Activated naive CD4-positive, alpha-beta T cell treated with anti-CD3 and anti-CD28 coated beads, Interleukin-2, amount 50 U/mL, for 24 hours (primary cell): ENCODE data around the gene ITCH.
"Not testable (repeated sequence)": the region's sequence is repeated elsewhere in the genome, so short reads cannot be mapped to it uniquely, and the experiment has no call there.

Experiments used
- H3K27ac Mint-ChIP-seq: one replicate; pipeline ENCODE4 v1.8.0; 2021; ENCODE audit warnings: mild to moderate bottlenecking, mixed read lengths
- H3K27me3 Mint-ChIP-seq: one replicate; pipeline ENCODE4 v1.8.0; 2021; ENCODE audit warnings: mixed read lengths
- H3K36me3 Mint-ChIP-seq: one replicate; pipeline ENCODE4 v1.8.0; 2021; ENCODE audit warnings: mixed read lengths
- H3K4me1 Mint-ChIP-seq: one replicate; pipeline ENCODE4 v1.8.0; 2021; ENCODE audit warnings: mixed read lengths
- H3K4me3 Mint-ChIP-seq: one replicate; pipeline ENCODE4 v1.8.0; 2021; ENCODE audit warnings: mild to moderate bottlenecking, mixed read lengths
- H3K9me3 Mint-ChIP-seq: one replicate; pipeline ENCODE4 v1.8.0; 2021; ENCODE audit warnings: mixed read lengths

ITCH gene

DNA sequence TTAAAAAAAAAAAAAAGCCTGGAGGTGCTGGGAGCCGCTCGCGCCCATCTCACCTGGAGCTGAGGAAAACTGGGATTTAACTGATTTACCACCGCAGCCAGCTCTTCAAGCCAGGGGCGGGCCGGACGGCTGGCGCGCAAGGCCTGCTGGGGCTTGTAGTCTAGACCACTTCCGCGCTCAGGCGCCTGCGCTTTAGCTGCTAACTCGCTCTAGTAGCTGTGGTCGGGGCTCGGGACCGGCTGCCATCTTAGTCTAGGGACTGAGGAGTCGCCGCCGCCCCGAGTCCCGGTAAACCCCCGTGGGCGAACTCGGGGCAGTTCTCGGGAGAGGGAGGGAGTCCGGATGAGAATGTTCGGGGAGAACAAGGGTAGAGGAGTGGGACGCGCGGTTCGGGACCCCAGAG is at the start of gene ITCH:
Gene ITCH, plus strand, starts transcription at position 212 of the 403 bp plus-strand sequence. CDS start 30,539 bp downstream, outside the sequence.
- peak within 1 kb of the TSS; percentile 99 for H3K4me3 Mint-ChIP-seq
- H3K27ac Mint-ChIP-seq: peak within 1 kb of the TSS; percentile 99
- no peaks in the 10 kb centered on the region for H3K9me3 Mint-ChIP-seq
- peaks cover 42% of the 10 kb centered on the region for H3K4me1 Mint-ChIP-seq
- H3K36me3 Mint-ChIP-seq: peaks cover 5% of the 10 kb centered on the region
- no peaks in the 10 kb centered on the region for H3K27me3 Mint-ChIP-seq

DNA sequence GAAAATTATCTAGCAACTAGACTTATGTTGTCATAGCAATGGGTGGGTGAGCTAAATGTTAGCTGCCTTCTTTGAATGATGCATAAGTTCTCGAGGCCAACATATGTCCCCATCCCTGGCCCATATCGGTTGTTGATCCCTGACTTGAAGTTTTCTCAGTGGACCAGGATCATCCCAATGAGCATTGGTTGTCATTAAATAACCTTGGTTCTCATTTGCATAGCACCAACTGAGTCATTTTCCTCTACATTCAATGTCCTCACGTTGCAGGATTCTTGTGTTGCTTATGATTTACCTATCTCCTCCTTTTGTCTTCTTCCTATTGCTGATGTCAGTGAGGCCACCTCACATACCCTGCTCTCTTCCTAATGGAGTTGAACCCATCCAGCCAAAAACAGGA is 47.8 kb upstream of the ITCH start:
- Mint-ChIP-seq H3K9me3 (no peaks in the 10 kb centered on the region), H3K36me3 (no peaks in the 10 kb centered on the region), H3K4me1 (peaks cover 6% of the 10 kb centered on the region), H3K4me3 (no peak overlapping the region), H3K27me3 (peaks cover 8% of the 10 kb centered on the region), H3K27ac (no peak overlapping the region)

DNA sequence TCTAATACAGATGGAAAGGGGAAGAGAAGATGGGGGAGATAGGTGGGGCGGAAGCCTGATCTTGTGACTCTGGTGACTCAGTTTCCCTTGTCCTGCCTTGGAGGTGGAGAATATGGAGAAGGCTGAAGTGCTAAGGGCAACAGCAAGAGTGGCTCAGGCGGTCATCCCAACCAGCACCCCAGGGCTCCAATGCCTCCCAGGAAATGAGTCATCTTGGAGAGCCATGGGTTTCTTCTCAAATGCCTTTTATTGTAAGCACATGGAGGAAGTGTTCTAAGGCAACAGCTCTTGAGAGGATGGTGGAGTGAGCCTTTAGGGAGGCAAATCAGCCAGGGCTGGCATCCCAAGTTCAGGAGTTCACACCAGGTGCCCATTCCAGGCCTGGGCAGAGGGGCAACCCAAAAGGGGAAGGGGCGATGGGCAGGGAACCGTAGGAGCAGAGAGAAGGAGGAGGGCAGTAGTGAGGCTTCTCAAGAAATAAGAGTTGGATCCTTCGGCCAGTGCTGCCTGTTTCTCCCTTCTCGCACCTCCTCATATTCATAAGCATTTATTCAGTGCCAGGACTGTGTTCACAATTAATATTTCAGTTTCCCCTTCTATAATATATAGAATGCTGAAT is 46.8 kb upstream of the ITCH start:
- Mint-ChIP-seq H3K36me3 (no peaks in the 10 kb centered on the region), H3K4me1 (peaks cover 6% of the 10 kb centered on the region), H3K27me3 (peaks cover 6% of the 10 kb centered on the region), H3K27ac (no peak overlapping the region), H3K9me3 (no peaks in the 10 kb centered on the region), H3K4me3 (no peak overlapping the region)

DNA sequence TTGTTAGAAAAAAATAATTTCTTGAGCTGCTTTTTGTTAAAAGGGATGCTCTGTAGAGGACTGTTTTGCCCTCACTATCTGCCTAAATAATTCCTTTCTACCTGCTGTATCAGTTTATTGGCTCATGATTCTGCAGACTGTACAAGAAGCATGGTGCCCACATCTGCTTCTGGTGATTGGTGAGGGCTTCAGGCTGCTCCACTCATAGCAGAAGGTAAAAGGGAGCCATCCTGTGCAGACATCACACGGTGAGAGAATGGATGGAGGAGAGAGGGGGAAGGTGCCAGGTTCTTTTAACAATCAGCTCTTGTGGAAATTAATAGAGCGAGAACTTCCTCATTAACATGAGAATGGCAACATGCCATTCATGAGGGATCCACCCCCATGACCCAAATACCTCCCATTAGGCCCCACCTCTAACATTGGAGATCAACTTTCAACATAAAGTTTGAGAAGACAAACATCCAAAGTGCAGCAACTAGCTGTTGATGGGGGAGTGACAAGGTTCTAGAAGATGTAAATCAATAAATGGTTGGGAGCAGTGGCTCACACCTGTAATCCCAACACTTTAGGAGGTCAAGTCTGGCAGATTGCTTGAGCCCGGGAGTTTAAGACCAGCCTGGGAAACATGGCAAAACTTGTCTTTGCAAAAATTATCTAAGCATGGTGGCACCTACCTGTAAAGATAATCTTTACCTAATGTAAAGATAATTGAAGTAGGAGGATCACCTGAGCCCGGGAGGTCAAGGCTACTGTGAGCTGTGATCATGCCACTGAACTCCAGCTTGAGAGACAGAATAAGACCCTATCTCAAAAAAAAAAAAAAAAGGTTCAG is 44.2 kb upstream of the ITCH start:
- no peak overlapping the region for H3K4me3 Mint-ChIP-seq
- H3K9me3 Mint-ChIP-seq: no peaks in the 10 kb centered on the region
- H3K27me3 Mint-ChIP-seq: no peaks in the 10 kb centered on the region
- H3K4me1 Mint-ChIP-seq: no peaks in the 10 kb centered on the region
- H3K36me3 Mint-ChIP-seq: no peaks in the 10 kb centered on the region
- H3K27ac Mint-ChIP-seq: no peak overlapping the region

DNA sequence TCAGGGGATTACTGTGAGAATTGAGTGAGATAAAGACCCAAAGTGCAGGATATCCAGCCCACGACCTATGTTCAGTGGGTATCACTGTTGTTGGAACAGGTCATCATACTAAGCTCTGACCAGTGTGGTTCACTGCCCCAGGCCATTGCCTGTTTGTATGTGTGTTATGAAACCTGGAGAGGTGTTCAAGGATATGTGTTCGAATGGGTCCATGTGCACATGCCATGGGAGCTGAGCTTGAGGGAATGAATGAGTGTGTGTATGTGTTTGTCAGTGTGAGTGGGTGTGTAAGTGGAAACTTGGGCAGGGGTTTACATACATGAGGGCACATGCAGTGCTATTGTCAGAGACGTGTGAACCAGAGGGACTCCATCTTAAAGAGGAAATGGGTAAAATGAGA is 42.2 kb upstream of the ITCH start:
- no peak overlapping the region for H3K27ac Mint-ChIP-seq
- no peaks in the 10 kb centered on the region for H3K27me3 Mint-ChIP-seq

DNA sequence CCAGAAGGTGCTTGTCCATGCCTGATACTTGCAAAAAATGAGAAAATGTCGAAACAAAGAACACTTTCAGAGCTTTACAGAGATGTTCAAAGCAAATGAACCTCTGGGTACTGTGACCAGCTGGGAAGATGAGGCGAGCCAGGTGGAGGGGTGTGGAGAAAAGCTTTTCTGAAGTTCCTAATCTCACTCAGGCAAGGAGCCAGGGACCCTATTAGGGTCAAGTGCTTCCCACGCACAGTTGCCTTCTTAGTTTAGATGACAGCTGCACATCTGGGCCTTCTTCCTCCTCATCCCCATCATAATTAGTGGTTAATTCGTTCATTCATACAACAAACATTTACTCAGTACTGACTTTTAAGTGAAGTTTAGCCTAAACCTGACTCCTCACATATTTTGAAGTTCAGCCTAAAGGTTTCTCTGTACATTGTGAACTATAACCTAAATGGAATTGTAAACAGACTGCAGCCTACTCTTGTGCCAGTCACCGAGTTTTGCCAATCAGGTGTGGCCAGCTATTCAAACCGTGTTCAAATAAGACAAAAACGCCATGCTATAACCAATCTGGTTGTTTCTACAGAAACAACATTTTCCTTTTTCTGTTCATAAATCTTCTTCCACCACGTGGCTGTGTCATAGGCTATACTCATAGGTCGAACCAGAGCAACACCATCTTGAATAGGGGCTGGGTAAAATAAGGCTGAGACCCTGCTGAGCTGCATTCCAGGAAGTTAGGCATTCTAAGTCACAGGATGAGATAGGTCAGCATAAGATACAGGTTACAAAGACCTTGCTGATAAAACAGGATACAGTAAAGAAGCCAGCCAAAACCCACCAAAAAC is 40.6 kb upstream of the ITCH start:
- H3K27me3 Mint-ChIP-seq: no peaks in the 10 kb centered on the region
- H3K36me3 Mint-ChIP-seq: no peaks in the 10 kb centered on the region
- no peak overlapping the region for H3K27ac Mint-ChIP-seq
- no peak overlapping the region for H3K4me3 Mint-ChIP-seq
- no peaks in the 10 kb centered on the region for H3K9me3 Mint-ChIP-seq
- peaks cover 4% of the 10 kb centered on the region for H3K4me1 Mint-ChIP-seq

More for the DNA sequence above, 42.2 kb upstream of the ITCH start:
- H3K9me3 Mint-ChIP-seq: no peaks in the 10 kb centered on the region
- H3K4me3 Mint-ChIP-seq: no peak overlapping the region
- H3K36me3 Mint-ChIP-seq: no peaks in the 10 kb centered on the region
- H3K4me1 Mint-ChIP-seq: peaks cover 4% of the 10 kb centered on the region

DNA sequence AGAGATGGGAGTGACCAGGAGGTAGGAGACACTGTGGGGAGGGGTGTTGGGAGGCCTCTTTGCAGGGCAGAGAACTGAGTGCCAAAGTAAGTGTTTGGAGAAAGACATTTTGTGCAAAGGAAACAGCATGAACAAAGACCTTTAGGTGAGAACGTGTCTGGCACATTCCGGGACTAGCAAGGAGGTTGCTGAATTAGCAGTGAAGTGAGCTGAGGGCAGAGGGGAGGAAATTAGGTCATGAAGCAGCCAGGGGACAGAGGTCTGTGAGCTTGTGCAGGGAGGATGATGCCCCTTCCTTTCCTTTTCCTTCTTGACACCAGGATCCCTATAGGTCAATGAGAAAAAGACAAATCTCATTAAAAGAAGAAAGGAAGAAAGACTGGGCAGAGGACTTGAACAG is 38.5 kb upstream of the ITCH start:
- Mint-ChIP-seq H3K27me3 (no peaks in the 10 kb centered on the region), H3K27ac (no peak overlapping the region), H3K4me1 (peaks cover 4% of the 10 kb centered on the region), H3K4me3 (no peak overlapping the region), H3K9me3 (no peaks in the 10 kb centered on the region), H3K36me3 (no peaks in the 10 kb centered on the region)

DNA sequence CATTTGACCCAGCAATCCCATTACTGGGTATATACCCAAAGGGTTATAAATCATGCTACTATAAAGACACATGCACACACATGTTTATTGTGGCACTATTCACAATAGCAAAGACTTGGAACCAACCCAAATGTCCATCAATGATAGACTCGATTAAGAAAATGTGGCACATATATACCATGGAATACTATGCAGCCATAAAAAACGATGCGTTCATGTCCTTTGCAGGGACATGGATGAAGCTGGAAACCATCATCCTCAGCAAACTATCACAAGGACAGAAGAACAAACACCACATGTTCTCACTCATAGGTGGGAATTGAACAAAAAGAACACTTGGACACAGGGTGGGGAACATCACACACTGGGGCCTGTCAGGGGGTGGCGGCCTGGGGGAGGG is 34.9 kb upstream of the ITCH start:
- not testable (repeated sequence) for H3K36me3 Mint-ChIP-seq, H3K4me1 Mint-ChIP-seq, H3K27me3 Mint-ChIP-seq, H3K27ac Mint-ChIP-seq, H3K4me3 Mint-ChIP-seq, H3K9me3 Mint-ChIP-seq

DNA sequence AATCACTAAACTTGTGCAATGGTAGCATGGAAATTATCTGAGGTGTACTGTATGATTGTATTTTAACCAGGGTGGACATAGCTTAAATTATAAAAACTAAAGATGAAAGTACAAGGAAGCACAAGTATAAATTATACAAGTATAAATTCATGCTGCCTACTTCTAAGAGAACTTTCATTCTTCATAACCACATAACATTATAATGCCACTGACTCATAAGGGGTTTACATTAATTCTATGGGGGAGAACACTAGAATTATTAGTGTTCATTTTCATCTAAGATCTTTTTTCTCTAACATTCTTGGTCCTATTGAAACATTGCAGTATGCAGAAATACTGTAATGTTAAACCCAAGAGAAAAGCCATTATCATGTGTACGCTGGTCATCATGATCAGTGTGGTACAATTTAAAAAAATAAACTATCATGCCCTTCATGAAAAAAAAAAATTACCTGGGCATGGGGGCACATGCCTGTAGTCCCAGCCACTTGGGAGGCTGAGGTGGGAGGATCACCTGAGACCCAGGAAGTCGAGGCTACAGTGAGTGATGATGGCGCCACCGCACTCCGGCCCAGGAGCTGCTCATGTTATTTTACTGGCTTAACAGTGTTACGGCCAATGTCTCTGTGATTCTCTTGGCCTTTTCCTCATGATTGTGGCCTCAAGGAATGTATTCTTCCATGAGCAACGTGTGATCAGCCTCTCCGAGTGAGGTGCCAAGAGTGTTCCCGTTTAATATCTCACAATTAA is 34.0 kb upstream of the ITCH start:
- H3K4me3 Mint-ChIP-seq: no peak overlapping the region
- H3K9me3 Mint-ChIP-seq: no peaks in the 10 kb centered on the region
- H3K27me3 Mint-ChIP-seq: no peaks in the 10 kb centered on the region
- H3K27ac Mint-ChIP-seq: no peak overlapping the region
- peaks cover 4% of the 10 kb centered on the region for H3K4me1 Mint-ChIP-seq
- H3K36me3 Mint-ChIP-seq: no peaks in the 10 kb centered on the region

DNA sequence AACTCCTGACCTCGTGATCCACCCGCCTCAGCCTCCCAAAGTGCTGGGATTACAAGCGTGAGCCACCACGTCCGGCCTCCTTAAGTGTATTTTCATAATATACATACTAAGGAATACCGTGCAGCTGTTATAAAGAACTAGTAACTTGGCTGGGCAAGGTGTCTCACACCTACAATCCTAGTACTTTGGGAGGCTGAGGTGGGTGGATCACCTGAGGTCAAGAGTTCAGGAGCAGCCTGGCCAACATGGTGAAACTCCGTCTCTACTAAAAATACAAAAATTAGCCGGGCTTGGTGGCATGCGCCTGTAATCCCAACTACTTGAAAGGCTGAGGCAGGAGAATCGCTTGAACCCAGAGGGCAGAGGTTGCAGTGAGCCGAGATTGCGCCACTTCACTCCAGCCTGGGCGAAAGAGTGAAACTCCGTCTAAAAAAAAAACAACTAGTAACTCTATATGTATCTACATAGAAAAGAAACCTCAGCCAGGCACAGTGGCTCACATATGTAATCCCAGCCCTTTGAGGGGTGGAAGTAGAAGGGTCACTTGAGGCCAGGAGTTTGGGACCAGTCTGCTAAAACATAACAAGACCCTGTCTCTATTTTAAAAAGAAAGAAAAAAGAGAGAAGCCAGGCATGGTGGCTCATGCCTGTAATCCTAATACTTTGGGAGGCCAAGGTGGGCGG is 32.1 kb upstream of the ITCH start:
- H3K4me3 Mint-ChIP-seq, H3K36me3 Mint-ChIP-seq, H3K27me3 Mint-ChIP-seq, H3K4me1 Mint-ChIP-seq, H3K27ac Mint-ChIP-seq, H3K9me3 Mint-ChIP-seq: not testable (repeated sequence)

DNA sequence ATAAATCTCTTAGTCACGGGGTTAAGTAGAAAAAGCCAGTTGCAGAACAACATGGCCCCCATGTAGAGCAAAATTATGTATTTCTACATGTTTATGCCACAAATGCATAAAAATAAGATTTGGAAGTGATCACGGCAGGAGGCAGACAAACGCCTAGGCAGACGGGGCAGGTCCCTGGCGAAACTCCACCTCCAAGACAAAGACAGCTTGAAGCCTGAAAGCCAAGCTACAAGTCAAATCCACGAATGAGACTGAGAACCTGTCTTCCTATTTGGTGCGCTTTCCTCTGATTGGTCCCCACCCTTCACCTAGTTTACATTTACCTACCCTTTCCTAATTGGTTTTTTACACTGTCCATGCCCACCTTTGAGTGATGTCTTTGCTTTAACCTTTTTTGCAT is 31.2 kb upstream of the ITCH start:
- Mint-ChIP-seq H3K4me3 (no peak overlapping the region), H3K4me1 (no peaks in the 10 kb centered on the region), H3K27ac (no peak overlapping the region), H3K27me3 (no peaks in the 10 kb centered on the region), H3K36me3 (no peaks in the 10 kb centered on the region), H3K9me3 (no peaks in the 10 kb centered on the region)

DNA sequence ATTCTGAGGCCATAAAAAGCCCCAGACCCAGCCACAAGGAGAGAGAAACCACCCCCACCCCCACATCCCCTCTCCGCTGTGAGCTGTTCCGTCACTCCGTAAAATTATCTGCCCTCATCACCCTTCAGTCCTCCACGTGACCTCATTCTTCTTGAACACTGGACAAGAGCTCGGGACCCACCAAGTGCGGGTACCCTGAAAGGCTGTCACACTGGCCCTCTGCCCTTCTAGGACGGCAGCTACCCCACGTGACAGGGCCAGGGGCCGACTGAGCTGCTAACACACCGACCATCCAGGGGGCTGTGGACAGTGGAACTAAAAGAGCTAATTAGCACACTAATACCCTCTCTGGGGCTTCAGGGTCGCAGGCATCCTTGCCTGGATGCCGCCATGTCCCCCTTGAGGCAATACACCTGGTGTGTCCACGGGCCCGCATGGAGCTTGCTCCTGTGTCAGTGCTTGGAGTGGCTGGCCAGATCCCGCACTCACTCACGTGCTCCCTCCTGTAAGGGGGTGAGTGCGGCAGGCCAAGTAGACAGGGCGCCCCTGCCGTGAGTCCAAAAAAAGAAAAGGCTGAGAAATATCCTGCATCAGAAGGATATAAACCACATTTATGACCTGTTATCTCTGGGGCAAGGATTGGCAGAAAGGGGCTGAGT is 30.7 kb upstream of the ITCH start:
- no peak overlapping the region for H3K27ac Mint-ChIP-seq
- H3K9me3 Mint-ChIP-seq: no peaks in the 10 kb centered on the region
- no peak overlapping the region for H3K4me3 Mint-ChIP-seq

DNA sequence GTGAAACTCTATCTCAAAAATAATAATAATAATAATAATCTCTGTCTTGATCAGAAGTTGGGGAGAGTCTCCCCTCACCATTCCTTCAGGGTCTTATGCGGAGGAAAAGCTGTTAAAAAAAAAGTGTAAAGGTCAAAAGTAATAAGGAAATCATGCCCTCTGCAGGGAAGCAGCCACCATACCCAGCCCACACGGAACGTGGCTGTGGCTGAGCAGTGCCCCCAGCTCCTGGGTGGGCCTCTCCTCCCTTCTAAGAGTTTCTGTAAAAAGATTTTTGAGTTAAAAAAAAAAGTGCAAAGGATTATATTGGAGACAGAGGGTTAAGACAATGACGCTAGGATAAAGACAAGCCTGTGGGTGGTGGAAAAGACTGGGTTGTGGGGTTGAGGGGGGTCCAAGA is 29.3 kb upstream of the ITCH start:
- H3K4me3 Mint-ChIP-seq: no peak overlapping the region

More for the DNA sequence above, 30.7 kb upstream of the ITCH start:
- H3K27me3 Mint-ChIP-seq: no peaks in the 10 kb centered on the region
- no peaks in the 10 kb centered on the region for H3K36me3 Mint-ChIP-seq
- H3K4me1 Mint-ChIP-seq: no peaks in the 10 kb centered on the region

DNA sequence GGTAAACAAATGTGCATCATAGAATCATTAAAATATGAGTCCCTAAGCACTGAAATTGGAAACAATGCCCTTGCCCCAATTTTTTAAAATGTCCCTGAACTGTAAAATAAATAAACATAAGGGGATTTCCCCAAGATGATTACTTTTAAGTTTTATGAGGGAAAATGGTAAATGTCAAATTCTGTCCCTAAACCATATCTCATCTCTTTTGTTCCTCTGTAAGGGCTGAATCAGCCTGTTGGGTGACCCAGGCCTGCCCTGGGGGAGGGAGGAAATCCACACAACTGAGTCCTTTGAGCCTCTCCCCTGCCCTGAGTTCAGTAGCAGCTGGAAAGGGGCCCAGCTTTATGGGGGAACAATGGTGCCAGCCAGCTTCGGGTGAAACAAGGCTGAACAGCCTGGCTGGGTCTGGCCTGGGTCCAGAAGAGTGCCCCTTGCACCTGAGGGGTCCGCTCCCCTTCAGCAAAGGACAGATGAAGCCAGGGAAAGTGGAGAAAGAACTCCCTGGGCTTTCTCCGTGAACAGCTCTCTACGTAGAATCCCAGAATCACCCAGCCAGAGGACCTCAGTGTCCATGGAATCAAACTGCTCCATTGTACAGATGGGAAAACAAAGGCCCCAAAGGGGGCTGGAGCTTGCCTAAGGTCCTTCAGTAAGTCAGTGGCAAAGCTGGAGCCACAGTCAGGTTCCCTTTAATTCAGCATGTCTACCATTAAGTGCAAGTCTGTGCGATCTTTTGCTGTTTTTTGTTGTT is 28.2 kb upstream of the ITCH start:
- Mint-ChIP-seq H3K9me3 (no peaks in the 10 kb centered on the region), H3K27me3 (no peaks in the 10 kb centered on the region), H3K4me1 (no peaks in the 10 kb centered on the region), H3K27ac (no peak overlapping the region), H3K4me3 (no peak overlapping the region), H3K36me3 (no peaks in the 10 kb centered on the region)

More for the DNA sequence above, 29.3 kb upstream of the ITCH start:
- Mint-ChIP-seq H3K9me3 (no peaks in the 10 kb centered on the region), H3K27me3 (no peaks in the 10 kb centered on the region), H3K4me1 (no peaks in the 10 kb centered on the region), H3K27ac (no peak overlapping the region), H3K36me3 (no peaks in the 10 kb centered on the region)
